Vagina (tissue), 2 donors: ENCODE data around the gene ARAP1.

Experiments used
- CTCF ChIP-seq, 3 experiments: fragments of 450-650 bp in 2 of 3; fragments of 200-600 bp in 1 of 3; sonication (generic) in 1 of 3; IDR thresholded peaks; one replicate each; pipeline ENCODE4 v1.5.1; 2017 to 2019; ENCODE audit warnings: antibody characterized with exemption in 3 of 3, mild to moderate bottlenecking in 2 of 3, moderate library complexity in 2 of 3
- POLR2AphosphoS5 ChIP-seq, 2 donors: sonication (generic); formaldehyde crosslinking; IDR thresholded peaks; one replicate each; pipeline ENCODE4 v1.9.0; 2017; ENCODE audit warnings: antibody characterized with exemption in 2 of 2, mild to moderate bottlenecking in 2 of 2, low read depth in 1 of 2; ENCODE audit not compliant: insufficient read depth in 1 of 2

DNA sequence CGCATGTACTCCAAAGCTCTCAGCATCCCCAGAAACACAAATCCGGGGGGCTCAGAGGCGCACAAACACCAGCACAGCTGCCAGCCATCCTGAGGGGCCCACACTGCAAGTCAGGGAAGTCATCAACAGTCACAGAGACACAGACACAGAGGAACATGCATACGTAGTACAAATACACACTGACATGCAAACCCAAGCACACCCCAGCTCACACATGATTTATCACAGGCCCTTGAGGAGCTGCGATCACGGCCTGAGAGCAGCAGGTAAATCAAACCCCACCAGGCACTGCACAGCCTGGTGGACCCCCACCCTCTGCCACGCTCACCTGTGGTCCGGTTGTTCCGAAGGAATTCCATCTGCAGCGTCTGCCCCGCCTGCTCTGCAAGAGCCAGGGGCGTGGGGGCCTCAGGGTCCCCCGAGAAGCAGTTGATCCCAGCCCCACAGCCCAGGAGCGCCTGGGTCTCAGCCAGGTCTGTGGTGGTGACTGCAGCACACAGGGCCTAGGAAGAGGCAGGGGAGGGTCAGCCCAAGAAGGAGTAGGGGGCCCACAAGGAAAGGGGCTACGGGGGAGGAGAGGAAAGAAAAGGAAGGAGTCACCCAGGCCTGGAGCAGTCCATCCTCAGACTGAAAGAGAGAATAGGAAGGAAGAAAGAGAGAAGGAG lies 49.5 kb downstream of the ARAP1 start:
- no peak for TF ChIP-seq CTCF (IDR thresholded peaks at IDR 0.05)
- TF ChIP-seq POLR2AphosphoS5 (IDR thresholded peaks at IDR 0.05; ENCODE audit: insufficient read depth in 1 of 2, low read depth in 1 of 2): no peak
